Breast epithelium (tissue), 3 donors: Measurements from ENCODE around the gene PPP2R3B.

Source experiments
- POLR2A ChIP-seq: fragments of 450-650 bp; IDR thresholded peaks from one replicate; pipeline ENCODE4 v1.6.1; 2016; ENCODE audit warnings: antibody characterized with exemption, mild to moderate bottlenecking, moderate library complexity
- TF ChIP-seq, protein P1 (sequence below), 3 donors: fragments of 450-650 bp; IDR thresholded peaks; one replicate each; pipeline ENCODE4 v1.5.1; 2016 to 2017; ENCODE audit warnings: antibody characterized with exemption in 3 of 3, mild to moderate bottlenecking in 3 of 3, moderate library complexity in 3 of 3

- TF ChIP-seq, protein P1, sequence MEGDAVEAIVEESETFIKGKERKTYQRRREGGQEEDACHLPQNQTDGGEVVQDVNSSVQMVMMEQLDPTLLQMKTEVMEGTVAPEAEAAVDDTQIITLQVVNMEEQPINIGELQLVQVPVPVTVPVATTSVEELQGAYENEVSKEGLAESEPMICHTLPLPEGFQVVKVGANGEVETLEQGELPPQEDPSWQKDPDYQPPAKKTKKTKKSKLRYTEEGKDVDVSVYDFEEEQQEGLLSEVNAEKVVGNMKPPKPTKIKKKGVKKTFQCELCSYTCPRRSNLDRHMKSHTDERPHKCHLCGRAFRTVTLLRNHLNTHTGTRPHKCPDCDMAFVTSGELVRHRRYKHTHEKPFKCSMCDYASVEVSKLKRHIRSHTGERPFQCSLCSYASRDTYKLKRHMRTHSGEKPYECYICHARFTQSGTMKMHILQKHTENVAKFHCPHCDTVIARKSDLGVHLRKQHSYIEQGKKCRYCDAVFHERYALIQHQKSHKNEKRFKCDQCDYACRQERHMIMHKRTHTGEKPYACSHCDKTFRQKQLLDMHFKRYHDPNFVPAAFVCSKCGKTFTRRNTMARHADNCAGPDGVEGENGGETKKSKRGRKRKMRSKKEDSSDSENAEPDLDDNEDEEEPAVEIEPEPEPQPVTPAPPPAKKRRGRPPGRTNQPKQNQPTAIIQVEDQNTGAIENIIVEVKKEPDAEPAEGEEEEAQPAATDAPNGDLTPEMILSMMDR (IDR thresholded peaks at IDR 0.05): no peak
- no peak for TF ChIP-seq POLR2A
Measured at GRCh38 chrX:298993-299392, 87.7 kb downstream of the PPP2R3B start.
